Fibroblast of the aortic adventitia (primary cell): ENCODE measurements around the gene CDHR4. TPM values are rescaled to one million over a fixed set of nuclear protein-coding genes. Genes with fewer than 3 reads are reported as not detected.

Source experiments
- DNase-seq: peaks from one replicate; pipeline ENCODE4 v3.0.0-alpha.2; 2010; ENCODE audit warnings: low read depth
- H3K4me3 ChIP-seq: 2 replicates; pipeline ENCODE4 v1.5.1; 2011; ENCODE audit warnings: low read depth, mild to moderate bottlenecking, control low read depth, low read length, moderate library complexity
- total RNA-seq: library from RNA; depleted of rRNA; stranded (reverse); fragments of >200 nt; gene quantifications from 2 replicates; pipeline ENCODE4 v1.2.3, GENCODE V29; 2012; ENCODE audit warnings: low replicate concordance
- TF ChIP-seq, protein P1 (sequence below): IDR thresholded peaks from 2 replicates; pipeline ENCODE4 v1.5.1; 2011; ENCODE audit warnings: mild to moderate bottlenecking, low read length, control low read depth, inconsistent platforms; ENCODE audit not compliant: insufficient read depth

Gene CDHR4
- total RNA-seq, 1 donor = 0.09 TPM

DNA sequence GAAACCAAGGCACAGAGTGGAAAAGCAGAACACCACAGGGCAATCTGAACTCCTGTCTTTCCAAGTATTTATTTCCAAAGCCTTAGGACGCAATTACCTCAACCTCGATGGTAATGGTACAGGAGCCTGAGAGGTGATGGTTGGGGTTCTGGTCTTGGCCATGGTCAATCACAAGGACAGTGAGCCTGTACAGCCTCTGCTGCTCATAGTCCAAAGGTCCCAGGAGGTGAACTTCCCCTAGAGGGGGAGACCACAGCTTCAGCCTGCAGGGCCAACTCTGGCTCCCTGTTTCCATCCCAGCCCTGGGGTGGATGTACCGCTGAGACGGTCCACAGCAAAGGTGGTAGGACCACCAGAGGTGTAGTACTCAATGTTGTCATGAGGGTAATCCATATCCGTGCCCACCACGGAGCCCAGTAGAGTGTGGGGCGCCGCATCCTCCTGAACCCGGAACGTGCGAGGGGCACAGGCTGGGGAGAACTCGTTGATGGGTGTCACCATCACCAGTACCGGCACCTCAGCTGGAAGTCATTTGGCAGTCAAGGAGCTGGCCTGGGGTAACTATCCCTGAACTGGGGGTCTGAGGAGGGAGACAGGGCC is 6.1 kb downstream of the CDHR4 start:
- no peak for DNase-seq
- H3K4me3 ChIP-seq = no peak overlapping the region
- TF ChIP-seq, protein P1, sequence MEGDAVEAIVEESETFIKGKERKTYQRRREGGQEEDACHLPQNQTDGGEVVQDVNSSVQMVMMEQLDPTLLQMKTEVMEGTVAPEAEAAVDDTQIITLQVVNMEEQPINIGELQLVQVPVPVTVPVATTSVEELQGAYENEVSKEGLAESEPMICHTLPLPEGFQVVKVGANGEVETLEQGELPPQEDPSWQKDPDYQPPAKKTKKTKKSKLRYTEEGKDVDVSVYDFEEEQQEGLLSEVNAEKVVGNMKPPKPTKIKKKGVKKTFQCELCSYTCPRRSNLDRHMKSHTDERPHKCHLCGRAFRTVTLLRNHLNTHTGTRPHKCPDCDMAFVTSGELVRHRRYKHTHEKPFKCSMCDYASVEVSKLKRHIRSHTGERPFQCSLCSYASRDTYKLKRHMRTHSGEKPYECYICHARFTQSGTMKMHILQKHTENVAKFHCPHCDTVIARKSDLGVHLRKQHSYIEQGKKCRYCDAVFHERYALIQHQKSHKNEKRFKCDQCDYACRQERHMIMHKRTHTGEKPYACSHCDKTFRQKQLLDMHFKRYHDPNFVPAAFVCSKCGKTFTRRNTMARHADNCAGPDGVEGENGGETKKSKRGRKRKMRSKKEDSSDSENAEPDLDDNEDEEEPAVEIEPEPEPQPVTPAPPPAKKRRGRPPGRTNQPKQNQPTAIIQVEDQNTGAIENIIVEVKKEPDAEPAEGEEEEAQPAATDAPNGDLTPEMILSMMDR = no peak

DNA sequence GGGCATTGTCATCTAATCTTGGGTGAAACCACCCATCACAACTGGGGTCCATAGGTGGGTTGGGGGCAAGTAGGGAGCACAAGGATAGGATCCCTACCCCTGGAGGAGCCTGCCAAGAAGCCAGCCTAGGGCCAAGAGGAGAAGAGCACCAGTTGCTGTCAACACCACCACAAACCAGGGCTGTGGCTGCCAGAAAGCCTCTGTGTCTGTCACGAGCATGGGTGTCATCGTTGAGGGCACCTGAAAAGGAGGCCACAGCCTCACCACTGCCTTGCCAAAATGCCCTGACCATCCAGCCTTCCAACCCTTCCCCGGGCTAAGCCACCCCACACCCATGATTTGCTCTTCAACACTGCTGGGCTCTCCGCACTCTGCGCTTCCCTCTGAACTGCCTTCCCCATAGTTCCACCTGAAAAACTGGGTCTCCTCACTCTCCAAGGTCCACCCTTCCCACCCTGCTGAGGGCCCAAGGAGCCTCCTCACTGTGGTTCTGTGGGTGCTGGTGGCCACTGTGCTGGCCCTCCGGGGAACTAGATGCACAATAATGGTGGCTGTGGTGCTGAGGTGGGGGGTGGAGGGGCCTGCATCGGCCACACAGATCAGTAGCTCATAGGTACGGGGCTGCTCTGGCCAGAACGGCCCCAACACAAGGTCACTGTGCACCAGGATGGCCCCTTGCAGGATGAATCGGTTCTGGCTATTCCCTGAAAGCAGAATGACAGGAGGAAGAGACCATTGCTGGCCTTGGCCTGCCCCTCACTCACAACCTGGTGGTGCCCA is 7.1 kb downstream of the CDHR4 start:
- H3K4me3 ChIP-seq = no peak overlapping the region
- TF ChIP-seq, protein P1 = no peak
- no peak for DNase-seq

DNA sequence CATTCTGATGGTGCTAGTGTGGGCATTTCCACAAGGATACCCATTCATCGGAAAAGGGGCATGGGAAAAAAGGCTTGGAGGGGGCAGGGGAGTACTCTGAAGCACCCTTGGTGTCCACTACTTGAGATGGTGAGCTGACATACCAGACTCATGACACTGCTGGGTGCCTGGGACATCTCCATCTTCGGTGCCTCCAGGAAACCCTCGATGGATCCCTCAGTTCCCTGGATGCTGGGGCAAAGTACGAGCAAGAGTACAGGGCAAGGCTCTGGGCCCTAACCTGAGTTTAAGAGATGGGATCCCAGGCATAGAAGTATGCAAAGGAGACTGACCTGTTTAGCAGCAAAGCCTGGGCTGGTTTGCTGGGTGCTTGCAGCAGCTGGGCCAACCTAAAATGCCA is 8.1 kb downstream of the CDHR4 start:
- no peak for DNase-seq
- TF ChIP-seq, protein P1 = no peak
- H3K4me3 ChIP-seq = no peak overlapping the region

DNA sequence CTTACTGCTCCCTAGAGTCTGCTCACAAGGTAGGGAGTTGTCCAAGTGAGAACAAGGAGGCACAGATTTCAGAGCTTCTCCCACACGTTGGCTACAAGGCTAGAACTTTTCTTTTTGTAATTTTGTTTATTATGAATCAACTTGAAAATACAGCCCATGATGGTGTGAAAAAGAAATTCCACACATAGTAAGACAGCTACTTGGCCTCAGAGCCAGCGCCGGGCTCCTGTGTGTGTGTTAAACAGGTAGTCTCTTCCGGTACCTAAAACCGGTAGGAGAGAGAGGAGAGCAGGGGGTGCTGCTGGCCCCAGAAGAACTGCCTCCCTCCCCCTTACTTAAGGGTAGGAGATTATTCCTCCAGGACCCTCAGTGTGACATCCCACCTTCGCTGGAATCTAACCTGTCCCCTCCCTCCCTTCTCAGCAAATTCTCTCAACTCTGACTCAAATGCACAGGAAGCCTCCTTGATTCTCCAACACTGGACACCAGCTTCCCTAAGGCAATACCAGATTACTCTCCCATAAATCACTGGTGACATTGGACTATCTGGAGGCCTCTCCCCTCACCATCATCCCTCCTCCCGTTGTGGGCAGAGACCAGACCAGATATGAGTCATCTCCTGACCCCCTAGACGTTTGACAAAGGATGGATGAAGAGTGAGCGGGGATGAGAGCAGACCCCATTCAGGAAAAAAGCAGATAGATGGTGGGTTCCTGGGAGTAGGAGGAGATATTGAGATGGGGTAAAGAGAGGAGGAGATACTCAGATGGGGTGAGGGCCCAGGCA is 8.9 kb downstream of the CDHR4 start:
- DNase-seq = no peak
- H3K4me3 ChIP-seq = no peak overlapping the region

DNA sequence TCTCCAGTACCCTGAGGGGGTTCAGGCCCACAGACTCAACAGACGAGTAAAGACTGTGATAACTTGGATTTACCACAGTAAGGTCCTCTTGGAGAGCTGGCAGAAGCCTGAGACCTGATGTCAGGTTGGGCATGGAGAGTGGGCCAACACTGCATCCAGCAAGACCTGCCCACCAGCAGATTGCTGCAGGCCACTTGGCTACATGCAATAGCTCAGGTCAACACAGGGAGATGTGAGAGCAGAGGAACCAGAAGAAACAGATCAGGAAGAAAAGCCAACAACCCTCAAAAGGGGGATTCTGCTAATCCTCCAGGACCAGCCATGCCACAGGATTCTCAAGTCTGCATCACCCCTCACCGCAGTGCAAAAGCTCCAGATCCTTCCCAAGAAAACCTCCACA is 11.6 kb downstream of the CDHR4 start:
- no peak overlapping the region for H3K4me3 ChIP-seq
- TF ChIP-seq, protein P1 = no peak
- DNase-seq = no peak

More for the DNA sequence above, 8.9 kb downstream of the CDHR4 start:
- TF ChIP-seq, protein P1 = no peak

DNA sequence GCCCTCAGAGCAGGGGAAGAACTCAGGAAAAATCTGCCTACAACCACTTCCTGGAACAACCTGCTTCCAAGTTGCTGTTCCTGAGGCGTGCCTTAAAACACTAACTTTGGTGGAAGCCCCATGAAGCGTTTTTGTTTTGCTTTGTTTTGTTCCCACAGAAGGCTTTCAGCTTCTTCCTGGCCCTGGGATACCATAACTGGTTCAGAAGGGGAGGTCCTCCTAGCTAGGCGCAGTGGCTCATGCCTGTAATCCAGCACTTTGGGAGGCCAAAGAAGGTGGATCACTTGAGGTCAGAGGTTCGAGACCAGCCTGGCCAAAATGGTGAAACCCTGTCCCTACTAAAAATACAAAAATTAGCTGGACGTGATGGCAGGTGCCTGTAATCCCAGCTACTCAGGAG is 12.1 kb downstream of the CDHR4 start:
- no peak for DNase-seq
- no peak overlapping the region for H3K4me3 ChIP-seq
- TF ChIP-seq, protein P1 = no peak
